ENCODE data around the gene TBC1D22A.

TBC1D22A gene

GRCh38 chr22:47018010-47018910, 255.8 kb downstream of the TBC1D22A start:
- in situ Hi-C loops (cut with HindIII; ENCODE audit: low sequenced_read_pairs): no loop called here

- in situ Hi-C loops (cut with HindIII; ENCODE audit: low sequenced_read_pairs): no loop called here
These were observed 256.8 kb downstream of the TBC1D22A start for GRCh38 chr22:47019012-47019790.

GRCh38 chr22:47020166-47020565, 257.7 kb downstream of the TBC1D22A start:
- in situ Hi-C loops (cut with HindIII; ENCODE audit: low sequenced_read_pairs): no loop called here

- in situ Hi-C loops (cut with HindIII; ENCODE audit: low sequenced_read_pairs): no loop called here
These were observed 259.1 kb downstream of the TBC1D22A start for GRCh38 chr22:47021371-47022074.

- in situ Hi-C loops (cut with HindIII; ENCODE audit: low sequenced_read_pairs): no loop called here
These were observed 259.6 kb downstream of the TBC1D22A start for GRCh38 chr22:47022075-47022473.

GRCh38 chr22:47022475-47022874, 260.0 kb downstream of the TBC1D22A start:
- in situ Hi-C loops (cut with HindIII; ENCODE audit: low sequenced_read_pairs): no loop called here

GRCh38 chr22:47023871-47024270, 261.4 kb downstream of the TBC1D22A start:
- in situ Hi-C loops (cut with HindIII; ENCODE audit: low sequenced_read_pairs): no loop called here

- in situ Hi-C loops (cut with HindIII; ENCODE audit: low sequenced_read_pairs): no loop called here
These were observed 265.3 kb downstream of the TBC1D22A start for GRCh38 chr22:47027766-47028165.

- in situ Hi-C loops (cut with HindIII; ENCODE audit: low sequenced_read_pairs): no loop called here
These were observed 267.0 kb downstream of the TBC1D22A start for GRCh38 chr22:47029244-47030074.

GRCh38 chr22:47030143-47030661, 267.8 kb downstream of the TBC1D22A start:
- in situ Hi-C loops (cut with HindIII; ENCODE audit: low sequenced_read_pairs): no loop called here

- in situ Hi-C loops (cut with HindIII; ENCODE audit: low sequenced_read_pairs): no loop called here
These were observed 268.6 kb downstream of the TBC1D22A start for GRCh38 chr22:47030881-47031627.

- in situ Hi-C loops (cut with HindIII; ENCODE audit: low sequenced_read_pairs): no loop called here
These were observed 269.1 kb downstream of the TBC1D22A start for GRCh38 chr22:47031628-47031915.

- in situ Hi-C loops (cut with HindIII; ENCODE audit: low sequenced_read_pairs): no loop called here
These were observed 269.9 kb downstream of the TBC1D22A start for GRCh38 chr22:47032091-47032943.

GRCh38 chr22:47032956-47033647, 270.7 kb downstream of the TBC1D22A start:
- in situ Hi-C loops (cut with HindIII; ENCODE audit: low sequenced_read_pairs): no loop called here

- in situ Hi-C loops (cut with HindIII; ENCODE audit: low sequenced_read_pairs): no loop called here
These were observed 271.2 kb downstream of the TBC1D22A start for GRCh38 chr22:47033648-47034000.

GRCh38 chr22:47034076-47034808, 271.8 kb downstream of the TBC1D22A start:
- in situ Hi-C loops (cut with HindIII; ENCODE audit: low sequenced_read_pairs): no loop called here

GRCh38 chr22:47034905-47035419, 272.5 kb downstream of the TBC1D22A start:
- in situ Hi-C loops (cut with HindIII; ENCODE audit: low sequenced_read_pairs): no loop called here
